OCI-LY3 (cell line): Measurements from ENCODE around the gene HDGF.

Experiments
- H2AFZ ChIP-seq: fragments of 200-600, 300-600 bp; shearing (Covaris generic); 2 replicates; pipeline ENCODE4 v1.6.0; 2014; ENCODE audit warnings: antibody characterized with exemption, low read depth, low read length
- H3K27ac ChIP-seq: fragments of 200-600, 300-600 bp; sonication (generic); 2 replicates; pipeline ENCODE4 v1.5.1; 2014; ENCODE audit warnings: mild to moderate bottlenecking, low read length, moderate library complexity, mixed read lengths
- H3K27me3 ChIP-seq: fragments of 200-600, 300-600 bp; sonication (generic); 2 replicates; pipeline ENCODE4 v1.6.1; 2014; ENCODE audit warnings: low read depth, low read length, mixed read lengths
- H3K36me3 ChIP-seq: fragments of 200-600, 300-600 bp; sonication (generic); replicated peaks from 2 replicates; pipeline ENCODE3; 2014; ENCODE audit warnings: low read depth, low read length, mixed read lengths
- H3K4me1 ChIP-seq: fragments of 300-600, 200-600 bp; sonication (generic); 2 replicates; pipeline ENCODE4 v1.6.1; 2014; ENCODE audit warnings: low read length, mixed read lengths
- H3K4me2 ChIP-seq: fragments of 200-600, 300-600 bp; sonication (generic); 2 replicates; pipeline ENCODE4 v1.6.1; 2014; ENCODE audit warnings: low read length, mixed read lengths
- H3K4me3 ChIP-seq: fragments of 300-600, 200-600 bp; sonication (generic); 2 replicates; pipeline ENCODE4 v1.5.1; 2014; ENCODE audit warnings: antibody characterized with exemption, mild to moderate bottlenecking, low read length, moderate library complexity
- H3K79me2 ChIP-seq: fragments of 300-600, 200-600 bp; shearing (Covaris generic); 2 replicates; pipeline ENCODE4 v1.6.1; 2014; ENCODE audit warnings: mild to moderate bottlenecking, low read length, mixed read lengths
- H3K9ac ChIP-seq: fragments of 300-600, 200-600 bp; shearing (Covaris generic); 2 replicates; pipeline ENCODE4 v1.6.0; 2014; ENCODE audit warnings: mild to moderate bottlenecking, low read length, moderate library complexity
- H3K9me3 ChIP-seq: fragments of 200-600, 300-600 bp; shearing (Covaris generic); 2 replicates; pipeline ENCODE4 v1.6.1; 2014; ENCODE audit warnings: low read length, mixed read lengths; ENCODE audit not compliant: insufficient read depth
- H4K20me1 ChIP-seq: fragments of 200-600, 300-600 bp; sonication (generic); 2 replicates; pipeline ENCODE4 v1.6.1; 2016; ENCODE audit warnings: low read length, mixed read lengths; ENCODE audit not compliant: insufficient read depth
- EZH2phosphoT487 ChIP-seq: fragments of 200-600 bp; shearing (Covaris generic); IDR thresholded peaks from 2 replicates; pipeline ENCODE4 v1.6.1; 2018; ENCODE audit warnings: antibody characterized with exemption, mixed run types, low read depth
- TF ChIP-seq, protein P1 (sequence below): fragments of 200-600, 300-600 bp; sonication (generic); IDR thresholded peaks from 2 replicates; pipeline ENCODE4 v1.5.1; 2014; ENCODE audit warnings: antibody characterized with exemption, low read length, low read depth

The HDGF gene

GRCh38 chr1:156776942-156777341 is 25.5 kb upstream of the HDGF start:
- Histone ChIP-seq H3K79me2 (peaks cover 92% of the 10 kb centered on the region), H3K27ac (no peak overlapping the region), H3K9ac (no peak overlapping the region)

GRCh38 chr1:156775799-156776198 is 24.3 kb upstream of the HDGF start:
- Histone ChIP-seq H3K79me2 (peaks cover 90% of the 10 kb centered on the region), H3K4me3 (no peak overlapping the region), H4K20me1 (peaks cover 36% of the 10 kb centered on the region), H3K9me3 (no peaks in the 10 kb centered on the region), H3K27me3 (no peaks in the 10 kb centered on the region), H2AFZ (no peak overlapping the region), H3K4me1 (peaks cover 12% of the 10 kb centered on the region), H3K9ac (no peak overlapping the region), H3K4me2 (no peak overlapping the region), H3K27ac (no peak overlapping the region), H3K36me3 (peaks cover 12% of the 10 kb centered on the region)
- TF ChIP-seq, protein P1, sequence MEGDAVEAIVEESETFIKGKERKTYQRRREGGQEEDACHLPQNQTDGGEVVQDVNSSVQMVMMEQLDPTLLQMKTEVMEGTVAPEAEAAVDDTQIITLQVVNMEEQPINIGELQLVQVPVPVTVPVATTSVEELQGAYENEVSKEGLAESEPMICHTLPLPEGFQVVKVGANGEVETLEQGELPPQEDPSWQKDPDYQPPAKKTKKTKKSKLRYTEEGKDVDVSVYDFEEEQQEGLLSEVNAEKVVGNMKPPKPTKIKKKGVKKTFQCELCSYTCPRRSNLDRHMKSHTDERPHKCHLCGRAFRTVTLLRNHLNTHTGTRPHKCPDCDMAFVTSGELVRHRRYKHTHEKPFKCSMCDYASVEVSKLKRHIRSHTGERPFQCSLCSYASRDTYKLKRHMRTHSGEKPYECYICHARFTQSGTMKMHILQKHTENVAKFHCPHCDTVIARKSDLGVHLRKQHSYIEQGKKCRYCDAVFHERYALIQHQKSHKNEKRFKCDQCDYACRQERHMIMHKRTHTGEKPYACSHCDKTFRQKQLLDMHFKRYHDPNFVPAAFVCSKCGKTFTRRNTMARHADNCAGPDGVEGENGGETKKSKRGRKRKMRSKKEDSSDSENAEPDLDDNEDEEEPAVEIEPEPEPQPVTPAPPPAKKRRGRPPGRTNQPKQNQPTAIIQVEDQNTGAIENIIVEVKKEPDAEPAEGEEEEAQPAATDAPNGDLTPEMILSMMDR: no peak
- TF ChIP-seq EZH2phosphoT487: no peak

More at GRCh38 chr1:156776942-156777341, 25.5 kb upstream of the HDGF start:
- no peak overlapping the region for H2AFZ ChIP-seq
- H3K4me2 ChIP-seq: no peak overlapping the region
- TF ChIP-seq, protein P1: no peak
- TF ChIP-seq EZH2phosphoT487: no peak
- H3K27me3 ChIP-seq: no peaks in the 10 kb centered on the region
- peaks cover 45% of the 10 kb centered on the region for H4K20me1 ChIP-seq
- H3K4me3 ChIP-seq: no peak overlapping the region
- peaks cover 15% of the 10 kb centered on the region for H3K36me3 ChIP-seq
- H3K4me1 ChIP-seq: peaks cover 12% of the 10 kb centered on the region
- no peaks in the 10 kb centered on the region for H3K9me3 ChIP-seq

DNA sequence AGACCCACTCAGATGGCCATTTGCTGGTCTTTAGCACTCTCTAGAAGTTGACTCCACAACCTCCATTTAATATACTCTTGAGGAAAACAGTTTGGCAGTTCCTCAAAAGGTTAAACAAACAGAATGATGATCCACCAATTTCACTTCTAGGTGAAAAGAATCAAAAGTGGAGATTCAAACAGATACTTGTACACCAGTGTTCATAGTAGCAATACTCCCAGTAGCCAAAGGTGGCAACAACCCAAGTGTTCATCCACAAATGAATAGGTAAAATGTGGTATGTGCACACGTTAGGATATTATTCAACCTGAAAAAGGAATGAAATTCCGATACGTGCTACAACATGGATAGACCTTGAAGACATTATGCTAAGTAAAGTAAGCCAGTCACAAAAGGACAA is 22.1 kb upstream of the HDGF start:
- H3K4me1 ChIP-seq: peaks cover 19% of the 10 kb centered on the region
- H3K4me3 ChIP-seq: no peak overlapping the region
- peaks cover 36% of the 10 kb centered on the region for H4K20me1 ChIP-seq
- H3K9me3 ChIP-seq: no peaks in the 10 kb centered on the region
- peak overlapping the region; percentile 25 for H3K4me2 ChIP-seq
- no peaks in the 10 kb centered on the region for H3K27me3 ChIP-seq
- TF ChIP-seq, protein P1: 0 out of 2 replicates have a peak, but pooled peaks have one; percentile 8
- TF ChIP-seq EZH2phosphoT487: no peak
- no peak overlapping the region for H3K9ac ChIP-seq
- H3K36me3 ChIP-seq: peaks cover 21% of the 10 kb centered on the region
- no peak overlapping the region for H3K27ac ChIP-seq
- no peak overlapping the region for H2AFZ ChIP-seq
- peaks cover 94% of the 10 kb centered on the region for H3K79me2 ChIP-seq

- Histone ChIP-seq H3K79me2 (peaks cover 94% of the 10 kb centered on the region), H3K36me3 (peaks cover 17% of the 10 kb centered on the region), H3K27ac (no peak overlapping the region), H3K4me3 (no peak overlapping the region), H3K4me1 (peaks cover 22% of the 10 kb centered on the region), H3K4me2 (peak overlapping the region; percentile 25), H2AFZ (no peak overlapping the region), H3K27me3 (no peaks in the 10 kb centered on the region), H4K20me1 (peaks cover 32% of the 10 kb centered on the region), H3K9me3 (no peaks in the 10 kb centered on the region), H3K9ac (no peak overlapping the region)
- no peak for TF ChIP-seq EZH2phosphoT487
- TF ChIP-seq, protein P1: no peak
Observed at GRCh38 chr1:156772728-156773497, 21.4 kb upstream of the HDGF start.
